HG02852 (cell line): ENCODE measurements around the gene ZNF224.
"Not testable (repeated sequence)": the region's sequence is repeated elsewhere in the genome, so short reads cannot be mapped to it uniquely, and the experiment has no call there.

Experiments
- ATAC-seq: cut with Tn5 transposase; IDR thresholded peaks from one replicate; pipeline ENCODE4 v1.9.1; 2021; ENCODE audit warnings: mild to moderate bottlenecking, moderate library complexity; ENCODE audit not compliant: unreplicated experiment

ZNF224 gene

GRCh38 chr19:44121162-44121561, 27.0 kb downstream of the ZNF224 start:
- not testable (repeated sequence) for ATAC-seq

- ATAC-seq = no peak
Observed at GRCh38 chr19:44131955-44132354, 37.8 kb downstream of the ZNF224 start.

GRCh38 chr19:44141191-44142058, 47.3 kb downstream of the ZNF224 start, which contains the start of gene ZNF234:
ZNF234 (plus strand) TSS chr19:44141554; CDS start chr19:44144633, 3,079 bp downstream.
- peak; percentile 85 for ATAC-seq

GRCh38 chr19:44142059-44142433, 47.9 kb downstream of the ZNF224 start:
- ATAC-seq = no peak

GRCh38 chr19:44149776-44150175, 55.6 kb downstream of the ZNF224 start:
- ATAC-seq = no peak

GRCh38 chr19:44151491-44151890, 57.3 kb downstream of the ZNF224 start:
- ATAC-seq = no peak

GRCh38 chr19:44156475-44156874, 62.3 kb downstream of the ZNF224 start:
- no peak for ATAC-seq
